GM12891 (cell line): ENCODE results near the gene KCNK2.

Experiments used
- DNase-seq: peaks from one replicate; pipeline ENCODE4 v3.0.0; 2011; ENCODE audit warnings: low spot score; ENCODE audit not compliant: insufficient read length
- FAIRE-seq: peaks from 2 replicates; lab custom pipeline; 2011; peaks lifted over from hg19 to GRCh38; lab: Jason Lieb, UNC
- PAX5 ChIP-seq: IDR thresholded peaks from 2 replicates; pipeline ENCODE4 v1.6.1; 2011; ENCODE audit warnings: low read length, moderate library complexity, mild to moderate bottlenecking; ENCODE audit not compliant: insufficient read depth, severe bottlenecking
- POLR2A ChIP-seq: IDR thresholded peaks from 2 replicates; pipeline ENCODE4 v1.6.1; 2011; ENCODE audit warnings: low read depth, low read length, control low read depth
- POLR2AphosphoS5 ChIP-seq: IDR thresholded peaks from 2 replicates; pipeline ENCODE4 v1.6.1; 2011; ENCODE audit warnings: low read depth, low read length, control low read depth
- POU2F2 ChIP-seq: IDR thresholded peaks from 2 replicates; pipeline ENCODE4 v1.6.1; 2011; ENCODE audit warnings: low read depth, mild to moderate bottlenecking, control low read depth, low read length, moderate library complexity
- SPI1 ChIP-seq: IDR thresholded peaks from 2 replicates; pipeline ENCODE4 v1.6.1; 2011; ENCODE audit warnings: low read depth, low read length, control low read depth
- TAF1 ChIP-seq: IDR thresholded peaks from 2 replicates; pipeline ENCODE4 v1.6.1; 2011; ENCODE audit warnings: low read depth, low read length, control low read depth

KCNK2 gene

GRCh38 chr1:215095524-215095923, 13.0 kb downstream of the KCNK2 start:
- FAIRE-seq: no peak

GRCh38 chr1:215101511-215101910, 19.0 kb downstream of the KCNK2 start:
- DNase-seq: no peak
- TF ChIP-seq TAF1 (no peak), POU2F2 (no peak), PAX5 (no peak), POLR2A (no peak), SPI1 (no peak), POLR2AphosphoS5 (no peak)
- no peak for FAIRE-seq

More at GRCh38 chr1:215095524-215095923, 13.0 kb downstream of the KCNK2 start:
- DNase-seq: no peak
- TF ChIP-seq POLR2A (no peak), PAX5 (no peak), POLR2AphosphoS5 (no peak), POU2F2 (no peak), SPI1 (no peak), TAF1 (no peak)

GRCh38 chr1:215104283-215104682, 21.7 kb downstream of the KCNK2 start:
- DNase-seq: no peak
- TF ChIP-seq POLR2A (no peak), POU2F2 (no peak), POLR2AphosphoS5 (no peak), TAF1 (no peak), SPI1 (no peak), PAX5 (no peak)
- FAIRE-seq: no peak

GRCh38 chr1:215106067-215106466, 23.5 kb downstream of the KCNK2 start:
- TF ChIP-seq POU2F2 (no peak), SPI1 (no peak), POLR2A (no peak), TAF1 (no peak), POLR2AphosphoS5 (no peak), PAX5 (no peak)

GRCh38 chr1:215109171-215109570, 26.6 kb downstream of the KCNK2 start:
- no peak for TF ChIP-seq SPI1
- TF ChIP-seq PAX5: no peak
- no peak for TF ChIP-seq POLR2A
- no peak for TF ChIP-seq POU2F2
- no peak for TF ChIP-seq TAF1
- no peak for TF ChIP-seq POLR2AphosphoS5
- FAIRE-seq (no peak), DNase-seq (no peak)

More at GRCh38 chr1:215106067-215106466, 23.5 kb downstream of the KCNK2 start:
- FAIRE-seq (no peak), DNase-seq (no peak)

GRCh38 chr1:215111916-215112315, 29.4 kb downstream of the KCNK2 start:
- no peak for FAIRE-seq

GRCh38 chr1:215113776-215114153, 31.2 kb downstream of the KCNK2 start:
- DNase-seq (no peak), FAIRE-seq (no peak)
- TF ChIP-seq PAX5: no peak
- no peak for TF ChIP-seq POLR2AphosphoS5
- TF ChIP-seq POU2F2: no peak
- TF ChIP-seq SPI1: no peak
- no peak for TF ChIP-seq POLR2A
- TF ChIP-seq TAF1: no peak

More at GRCh38 chr1:215111916-215112315, 29.4 kb downstream of the KCNK2 start:
- TF ChIP-seq POLR2A: no peak
- no peak for TF ChIP-seq SPI1
- no peak for TF ChIP-seq POLR2AphosphoS5
- no peak for TF ChIP-seq POU2F2
- no peak for TF ChIP-seq TAF1
- no peak for TF ChIP-seq PAX5
- no peak for DNase-seq

GRCh38 chr1:215114154-215114933, 31.8 kb downstream of the KCNK2 start:
- DNase-seq: no peak
- no peak for TF ChIP-seq PAX5
- TF ChIP-seq TAF1: no peak
- TF ChIP-seq POLR2AphosphoS5: no peak
- TF ChIP-seq POU2F2: no peak
- TF ChIP-seq SPI1: no peak
- TF ChIP-seq POLR2A: no peak
- FAIRE-seq: no peak

- no peak for FAIRE-seq
- no peak for TF ChIP-seq POLR2A
- no peak for TF ChIP-seq SPI1
- TF ChIP-seq PAX5: no peak
- no peak for TF ChIP-seq POU2F2
- no peak for TF ChIP-seq TAF1
- TF ChIP-seq POLR2AphosphoS5: no peak
- no peak for DNase-seq
These were observed 33.2 kb downstream of the KCNK2 start for GRCh38 chr1:215115760-215116159.

- TF ChIP-seq PAX5 (no peak), POLR2AphosphoS5 (no peak), POU2F2 (no peak), POLR2A (no peak), SPI1 (no peak), TAF1 (no peak)
- no peak for FAIRE-seq
- no peak for DNase-seq
These were observed 35.5 kb downstream of the KCNK2 start for GRCh38 chr1:215118081-215118480.

- TF ChIP-seq PAX5 (no peak), POLR2AphosphoS5 (no peak), TAF1 (no peak), POLR2A (no peak), SPI1 (no peak), POU2F2 (no peak)
- DNase-seq (no peak), FAIRE-seq (no peak)
These were observed 36.5 kb downstream of the KCNK2 start for GRCh38 chr1:215119056-215119455.
